ENCODE results near the gene HCFC2.

Gene HCFC2

GRCh38 chr12:104094284-104094683, 30.0 kb downstream of the HCFC2 start:
- no peak overlapping the region for H3K27ac ChIP-seq (replicated peaks)
- H3K4me3 ChIP-seq (replicated peaks; ENCODE audit: insufficient read depth, low read length): no peak overlapping the region
- DNase-seq (ENCODE audit: low read depth in 1 of 2, low spot score in 1 of 2): no peak
- H3K27me3 ChIP-seq (ENCODE audit: insufficient read depth, poor library complexity, severe bottlenecking): no peaks in the 10 kb centered on the region
- TF ChIP-seq GABPA (IDR thresholded peaks at IDR 0.05; ENCODE audit: low read depth) (no peak), CTCF (IDR thresholded peaks at IDR 0.05; ENCODE audit: insufficient read depth, low read length) (no peak), POLR2AphosphoS5 (IDR thresholded peaks at IDR 0.05; ENCODE audit: low read depth) (no peak), SPI1 (IDR thresholded peaks at IDR 0.05; ENCODE audit: borderline replicate concordance, low read depth) (no peak), REST (IDR thresholded peaks at IDR 0.05; ENCODE audit: insufficient replicate concordance, low read depth) (no peak)

- no peaks in the 10 kb centered on the region for H3K27me3 ChIP-seq (ENCODE audit: insufficient read depth, poor library complexity, severe bottlenecking)
- no peak overlapping the region for H3K27ac ChIP-seq (replicated peaks)
- TF ChIP-seq REST (IDR thresholded peaks at IDR 0.05; ENCODE audit: insufficient replicate concordance, low read depth): no peak
- TF ChIP-seq GABPA (IDR thresholded peaks at IDR 0.05; ENCODE audit: low read depth): no peak
- no peak for TF ChIP-seq SPI1 (IDR thresholded peaks at IDR 0.05; ENCODE audit: borderline replicate concordance, low read depth)
- TF ChIP-seq CTCF (IDR thresholded peaks at IDR 0.05; ENCODE audit: insufficient read depth, low read length): no peak
- TF ChIP-seq POLR2AphosphoS5 (IDR thresholded peaks at IDR 0.05; ENCODE audit: low read depth): no peak
- no peak for DNase-seq (ENCODE audit: low read depth in 1 of 2, low spot score in 1 of 2)
- no peak overlapping the region for H3K4me3 ChIP-seq (replicated peaks; ENCODE audit: insufficient read depth, low read length)
Observed at GRCh38 chr12:104095289-104095688, 31.0 kb downstream of the HCFC2 start.

GRCh38 chr12:104097954-104098353, 33.6 kb downstream of the HCFC2 start:
- no peak for DNase-seq (ENCODE audit: low read depth in 1 of 2, low spot score in 1 of 2)
- no peak overlapping the region for H3K27ac ChIP-seq (replicated peaks)
- H3K27me3 ChIP-seq (ENCODE audit: insufficient read depth, poor library complexity, severe bottlenecking): no peaks in the 10 kb centered on the region
- TF ChIP-seq GABPA (IDR thresholded peaks at IDR 0.05; ENCODE audit: low read depth): no peak
- TF ChIP-seq POLR2AphosphoS5 (IDR thresholded peaks at IDR 0.05; ENCODE audit: low read depth): no peak
- no peak for TF ChIP-seq CTCF (IDR thresholded peaks at IDR 0.05; ENCODE audit: insufficient read depth, low read length)
- no peak for TF ChIP-seq SPI1 (IDR thresholded peaks at IDR 0.05; ENCODE audit: borderline replicate concordance, low read depth)
- no peak for TF ChIP-seq REST (IDR thresholded peaks at IDR 0.05; ENCODE audit: insufficient replicate concordance, low read depth)
- no peak overlapping the region for H3K4me3 ChIP-seq (replicated peaks; ENCODE audit: insufficient read depth, low read length)

Measured in HL-60 (cell line).